Sigmoid colon (tissue), 4 donors: Measurements from ENCODE around the gene KLF1.

Source experiments
- CTCF ChIP-seq, 4 experiments: fragments of 450-650 bp in 3 of 4; fragments of 200-600 bp in 1 of 4; IDR thresholded peaks; one replicate each; pipeline ENCODE4 v1.5.1; 2016 to 2019; ENCODE audit warnings: antibody characterized with exemption in 4 of 4, mild to moderate bottlenecking in 3 of 4, moderate library complexity in 2 of 4
- EP300 ChIP-seq, 4 donors: sonication (generic); formaldehyde crosslinking; IDR thresholded peaks; one replicate each; pipeline ENCODE4 v1.6.1; 2017; ENCODE audit warnings: antibody characterized with exemption in 4 of 4
- POLR2AphosphoS5 ChIP-seq, 4 donors: sonication (generic); formaldehyde crosslinking; IDR thresholded peaks; one replicate each; pipeline ENCODE4 v1.6.1; 2017; ENCODE audit warnings: antibody characterized with exemption in 4 of 4

DNA sequence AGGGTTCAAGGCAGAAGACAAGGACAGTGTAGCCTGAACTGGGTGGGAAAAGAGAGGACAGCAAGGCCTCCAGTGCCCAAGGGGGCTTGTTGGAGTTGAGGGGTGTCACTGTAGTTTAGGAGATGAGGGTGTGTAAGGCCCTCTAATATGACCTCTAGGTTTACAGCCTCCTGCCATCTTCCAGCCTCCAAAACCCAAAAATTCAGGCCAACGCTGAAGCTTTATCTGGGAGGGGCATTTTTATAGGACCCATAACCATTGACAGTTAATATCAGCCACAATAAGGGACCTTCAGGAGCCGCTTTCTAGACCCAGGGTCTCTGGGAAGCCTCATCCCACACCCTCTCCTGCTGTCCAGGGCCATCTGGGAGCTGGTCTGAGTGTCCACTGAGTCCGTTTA lies 2.8 kb downstream of the KLF1 start:
- TF ChIP-seq CTCF (IDR thresholded peaks at IDR 0.05) (no peak), POLR2AphosphoS5 (IDR thresholded peaks at IDR 0.05) (no peak), EP300 (IDR thresholded peaks at IDR 0.05) (no peak)
